ENCODE data around the gene UNC119B.
A peak's percentile ranks its signal among the peaks of the same experiment; 100 is the strongest.

Gene UNC119B

GRCh38 chr12:120688527-120689071, 21.7 kb upstream of the UNC119B start:
- no peak for DNase-seq

- DNase-seq, result no peak
Observed at GRCh38 chr12:120689397-120690082, 20.7 kb upstream of the UNC119B start.

GRCh38 chr12:120690083-120690450, 20.2 kb upstream of the UNC119B start:
- no peak for DNase-seq

GRCh38 chr12:120690978-120691377, 19.3 kb upstream of the UNC119B start:
- no peak for DNase-seq

- DNase-seq, result no peak
Observed at GRCh38 chr12:120692524-120693033, 17.7 kb upstream of the UNC119B start.

GRCh38 chr12:120693848-120694247, 16.4 kb upstream of the UNC119B start:
- DNase-seq, result no peak

GRCh38 chr12:120696626-120697025, 13.6 kb upstream of the UNC119B start:
- no peak for DNase-seq

GRCh38 chr12:120697344-120697743, 12.9 kb upstream of the UNC119B start:
- DNase-seq, result no peak

- DNase-seq, result no peak
Observed at GRCh38 chr12:120698665-120699064, 11.6 kb upstream of the UNC119B start.

GRCh38 chr12:120699553-120699952, 10.7 kb upstream of the UNC119B start:
- DNase-seq, result no peak

- no peak for DNase-seq
Observed at GRCh38 chr12:120700886-120701285, 9.4 kb upstream of the UNC119B start.

GRCh38 chr12:120702637-120703036, 7.6 kb upstream of the UNC119B start:
- DNase-seq, result peak; percentile 24

- DNase-seq, result no peak
Observed at GRCh38 chr12:120703311-120703942, 6.8 kb upstream of the UNC119B start.

GRCh38 chr12:120705618-120706017, 4.6 kb upstream of the UNC119B start:
- no peak for DNase-seq

- no peak for DNase-seq
Observed at GRCh38 chr12:120706029-120706428, 4.2 kb upstream of the UNC119B start.

GRCh38 chr12:120708651-120709050, 1.6 kb upstream of the UNC119B start:
- no peak for DNase-seq

- DNase-seq, result no peak
Observed at GRCh38 chr12:120710805-120711296, 593 bp downstream of the UNC119B start.

GRCh38 chr12:120711411-120711810, 1.2 kb downstream of the UNC119B start:
- DNase-seq, result no peak

GRCh38 chr12:120712610-120713009, 2.4 kb downstream of the UNC119B start:
- DNase-seq, result no peak

- DNase-seq, result peak; percentile 76
Observed at GRCh38 chr12:120713861-120714482, 3.7 kb downstream of the UNC119B start.

GRCh38 chr12:120718055-120718454, 7.8 kb downstream of the UNC119B start:
- DNase-seq, result no peak

GRCh38 chr12:120719072-120719471, 8.8 kb downstream of the UNC119B start:
- DNase-seq, result no peak

- DNase-seq, result no peak
Observed at GRCh38 chr12:120719496-120720233, 9.4 kb downstream of the UNC119B start.
